ENCODE results near the gene LRGUK.

LRGUK gene

DNA sequence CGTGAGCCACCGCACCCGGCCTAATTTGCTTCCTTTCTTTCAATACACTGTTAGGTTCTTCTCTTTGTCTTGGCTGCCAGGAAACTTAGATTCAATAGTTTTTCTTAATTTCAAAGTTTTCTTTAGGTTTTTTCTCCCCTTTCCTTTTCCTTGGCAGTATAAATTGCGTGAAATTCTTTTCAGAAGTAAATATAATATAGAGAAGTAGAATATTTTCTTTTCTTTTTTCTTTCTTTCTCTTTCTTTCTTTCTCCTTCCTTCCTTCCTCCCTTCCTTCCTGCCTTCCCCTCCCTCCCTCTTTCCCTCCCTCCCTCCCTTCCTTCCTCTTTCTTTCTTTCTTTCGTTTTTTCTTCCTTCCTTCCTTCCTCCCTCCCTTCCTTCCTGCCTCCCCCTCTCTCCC, 1.7 kb downstream of the LRGUK start:
- TF ChIP-seq, protein P1, sequence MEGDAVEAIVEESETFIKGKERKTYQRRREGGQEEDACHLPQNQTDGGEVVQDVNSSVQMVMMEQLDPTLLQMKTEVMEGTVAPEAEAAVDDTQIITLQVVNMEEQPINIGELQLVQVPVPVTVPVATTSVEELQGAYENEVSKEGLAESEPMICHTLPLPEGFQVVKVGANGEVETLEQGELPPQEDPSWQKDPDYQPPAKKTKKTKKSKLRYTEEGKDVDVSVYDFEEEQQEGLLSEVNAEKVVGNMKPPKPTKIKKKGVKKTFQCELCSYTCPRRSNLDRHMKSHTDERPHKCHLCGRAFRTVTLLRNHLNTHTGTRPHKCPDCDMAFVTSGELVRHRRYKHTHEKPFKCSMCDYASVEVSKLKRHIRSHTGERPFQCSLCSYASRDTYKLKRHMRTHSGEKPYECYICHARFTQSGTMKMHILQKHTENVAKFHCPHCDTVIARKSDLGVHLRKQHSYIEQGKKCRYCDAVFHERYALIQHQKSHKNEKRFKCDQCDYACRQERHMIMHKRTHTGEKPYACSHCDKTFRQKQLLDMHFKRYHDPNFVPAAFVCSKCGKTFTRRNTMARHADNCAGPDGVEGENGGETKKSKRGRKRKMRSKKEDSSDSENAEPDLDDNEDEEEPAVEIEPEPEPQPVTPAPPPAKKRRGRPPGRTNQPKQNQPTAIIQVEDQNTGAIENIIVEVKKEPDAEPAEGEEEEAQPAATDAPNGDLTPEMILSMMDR (conservative IDR thresholded peaks at IDR 0.05), result no peak
- no peak overlapping the region for H3K27ac ChIP-seq

DNA sequence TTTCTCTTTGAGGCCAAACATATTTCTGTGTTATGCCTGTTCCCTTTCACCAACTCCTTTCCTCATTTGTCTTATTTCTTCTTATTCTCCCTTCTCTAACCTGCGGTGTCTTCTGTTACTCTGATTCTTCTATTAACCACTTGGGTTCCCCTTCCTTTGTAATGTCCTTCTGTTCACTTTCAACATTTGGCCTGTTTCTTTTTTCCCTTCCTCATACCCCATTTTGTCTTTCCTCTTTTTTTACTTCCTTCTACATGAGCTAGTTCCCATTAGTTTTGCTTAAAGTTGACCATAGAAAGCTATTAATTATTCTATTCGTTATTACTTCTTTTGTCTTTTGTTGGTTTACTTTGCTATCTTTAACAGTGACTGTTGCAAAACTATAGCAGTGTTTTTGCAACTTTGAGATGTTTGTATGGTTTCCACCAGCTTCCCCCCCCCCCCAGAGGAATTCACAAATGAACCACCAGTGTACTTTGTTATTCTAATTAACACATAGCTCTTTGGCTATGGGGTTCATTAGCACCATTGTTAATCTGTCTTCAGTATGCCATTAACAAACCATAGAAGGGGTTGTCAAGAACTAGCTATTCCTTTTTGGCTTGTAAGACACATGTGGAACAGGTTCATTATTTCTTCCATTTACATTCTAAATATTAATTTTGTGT, 2.9 kb downstream of the LRGUK start:
- TF ChIP-seq, protein P1 (conservative IDR thresholded peaks at IDR 0.05), result no peak
- no peak overlapping the region for H3K27ac ChIP-seq

DNA sequence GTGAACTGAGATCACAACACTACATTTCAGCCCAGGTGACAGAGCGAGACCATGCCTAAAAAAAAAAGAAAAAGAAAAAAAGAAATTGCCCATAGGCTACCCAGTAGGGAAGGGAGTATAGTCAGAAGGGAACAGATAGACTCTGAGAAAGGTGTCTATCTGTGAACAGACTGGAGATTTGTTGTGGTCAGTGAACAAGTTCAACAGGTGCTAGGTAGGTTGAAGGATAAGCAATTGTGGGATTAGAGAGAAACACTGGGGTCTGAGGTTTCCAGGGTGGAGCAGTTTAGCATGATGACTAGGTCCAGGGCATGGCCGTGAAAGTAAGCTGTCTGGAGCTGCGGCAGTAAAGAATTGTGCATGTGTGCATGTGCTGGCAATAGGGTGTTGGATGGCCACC, 6.9 kb downstream of the LRGUK start:
- TF ChIP-seq, protein P1 (conservative IDR thresholded peaks at IDR 0.05), result no peak
- H3K27ac ChIP-seq, result no peak overlapping the region

DNA sequence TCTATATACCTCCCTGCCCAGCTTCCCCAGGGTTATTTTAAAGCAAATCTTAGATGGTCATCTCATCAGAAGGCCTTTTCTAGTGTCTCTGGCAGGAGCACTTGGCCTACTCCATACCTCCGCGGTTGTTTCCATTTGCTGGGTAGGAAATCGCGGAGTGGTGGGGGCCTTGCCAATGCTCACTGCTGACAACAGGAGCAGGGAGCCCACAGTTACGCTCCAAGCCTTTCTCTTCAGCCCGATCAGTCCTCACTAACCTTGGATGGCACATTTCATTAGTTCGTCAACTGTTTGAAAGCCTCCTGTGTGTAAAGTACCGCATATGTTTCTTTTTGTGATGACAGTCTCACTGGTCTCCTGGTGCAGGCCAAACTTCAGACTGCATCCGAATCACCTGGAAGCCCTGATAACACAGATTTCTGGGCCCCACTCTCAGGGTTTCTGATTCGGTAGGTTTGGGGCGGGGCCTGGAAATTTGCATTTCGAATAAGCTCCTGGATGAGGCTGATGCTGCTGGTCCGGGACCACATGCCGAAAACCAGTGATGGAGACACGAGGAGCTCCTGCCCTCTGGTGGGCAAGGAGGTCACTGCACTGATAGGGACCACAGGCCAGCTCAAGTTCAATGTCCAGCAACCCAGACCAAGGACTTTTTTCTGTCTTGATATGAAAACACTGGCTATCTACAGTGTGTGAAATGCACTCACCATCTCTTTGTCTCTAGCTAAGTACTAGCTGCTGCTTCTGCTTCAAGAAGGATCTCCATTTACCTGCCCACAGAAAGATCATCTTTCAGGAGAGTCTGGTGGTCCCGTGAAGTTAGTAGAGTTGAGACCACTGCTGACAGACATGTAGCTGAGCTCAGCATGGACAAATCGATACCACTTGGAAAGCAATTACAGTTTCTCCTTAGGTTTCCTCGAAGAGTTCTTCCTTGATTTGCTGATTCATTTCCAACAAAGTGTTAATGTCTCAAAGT, 14.0 kb downstream of the LRGUK start:
- TF ChIP-seq, protein P1 (conservative IDR thresholded peaks at IDR 0.05), result peak; percentile 97

DNA sequence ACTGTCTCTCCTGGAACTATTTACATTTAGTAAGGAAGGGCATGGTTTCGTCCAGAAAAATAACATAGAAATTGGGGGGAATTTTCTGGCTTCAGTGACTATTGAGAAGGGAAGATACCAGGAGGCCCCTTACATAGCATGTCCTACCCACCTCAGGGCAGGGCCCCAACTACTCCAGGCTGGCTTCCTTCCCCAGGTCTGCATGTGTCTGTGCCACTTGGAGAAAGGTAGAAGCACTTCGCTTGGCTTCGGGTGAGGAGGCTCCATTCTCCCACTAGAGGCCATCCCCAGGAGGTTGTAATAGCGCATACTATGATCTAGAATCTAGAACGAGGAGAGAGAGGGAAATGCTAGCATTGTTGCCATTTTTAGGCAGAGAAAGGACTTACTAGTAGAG, 14.7 kb downstream of the LRGUK start:
- TF ChIP-seq, protein P1 (conservative IDR thresholded peaks at IDR 0.05), result no peak
- H3K27ac ChIP-seq, result no peak overlapping the region

More for the DNA sequence above, 14.0 kb downstream of the LRGUK start:
- no peak overlapping the region for H3K27ac ChIP-seq

DNA sequence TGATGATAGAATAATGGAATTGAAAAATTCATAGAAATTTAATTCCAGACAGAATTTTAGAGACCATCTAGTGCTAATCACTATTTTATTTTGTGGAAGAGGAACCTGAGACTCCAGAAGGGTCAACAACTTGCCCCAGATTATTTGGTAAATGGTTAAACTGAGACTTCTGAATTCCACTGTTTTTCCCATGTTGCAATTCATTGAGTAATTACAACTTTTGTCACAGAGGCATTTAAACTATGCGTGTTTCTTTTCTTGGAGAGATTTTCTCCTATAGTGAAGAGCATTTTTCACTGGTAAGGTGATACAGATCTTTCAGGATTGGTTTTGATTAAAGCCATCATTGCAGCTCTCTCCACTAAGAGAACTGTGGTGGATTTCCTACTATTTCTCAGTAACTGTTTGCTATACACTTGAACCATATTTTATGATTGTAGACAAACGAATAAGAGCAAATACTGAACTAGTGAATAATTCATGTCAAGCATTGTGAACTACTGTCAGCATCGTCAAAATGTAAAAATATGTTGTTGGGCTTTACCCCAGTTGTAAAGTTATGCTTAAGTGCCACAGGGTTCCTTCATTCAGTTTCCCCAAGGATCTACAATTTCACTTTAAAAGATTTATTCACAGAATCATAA, 26.5 kb downstream of the LRGUK start:
- TF ChIP-seq, protein P1 (conservative IDR thresholded peaks at IDR 0.05), result no peak
- H3K27ac ChIP-seq, result no peak overlapping the region

DNA sequence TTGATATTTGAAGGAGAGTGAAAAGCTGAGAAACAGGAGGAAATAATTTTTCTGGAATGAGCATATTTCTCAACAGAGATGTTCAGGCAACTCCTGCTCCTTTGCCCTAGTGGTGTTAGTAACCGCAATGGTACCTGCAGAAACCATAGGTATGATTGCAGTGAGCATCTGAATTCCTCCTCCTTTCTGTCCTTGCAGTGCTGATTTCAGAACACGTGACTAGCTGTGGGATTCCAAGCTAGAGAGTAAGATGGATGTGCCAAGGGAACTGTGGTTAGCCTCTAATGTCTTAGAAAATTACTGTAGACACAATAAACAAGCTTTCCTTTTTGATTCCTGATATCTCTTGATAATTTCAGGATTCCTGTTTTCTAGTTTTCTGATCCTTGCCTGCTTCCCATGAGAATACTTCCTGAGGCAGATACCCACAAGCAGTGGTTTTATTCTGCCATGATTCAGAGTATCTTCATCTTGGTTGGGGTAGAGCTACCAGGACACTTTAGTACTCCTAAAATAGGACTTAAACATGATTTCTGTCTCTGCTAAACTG, 27.5 kb downstream of the LRGUK start:
- TF ChIP-seq, protein P1 (conservative IDR thresholded peaks at IDR 0.05), result no peak
- no peak overlapping the region for H3K27ac ChIP-seq
